Glomerular endothelial cell (primary cell): Measurements from ENCODE around the gene GGT6. TPM values are rescaled to one million over a fixed set of nuclear protein-coding genes. Genes with fewer than 3 reads are reported as not detected.
"Not testable (repeated sequence)": the region's sequence is repeated elsewhere in the genome, so short reads cannot be mapped to it uniquely, and the experiment has no call there.

Source experiments
- DNase-seq: peaks from one replicate; pipeline ENCODE4 v3.0.0-alpha.2; 2011; ENCODE audit warnings: low read depth, low spot score; ENCODE audit errors: extremely low read depth
- total RNA-seq: library from RNA; depleted of rRNA; stranded (reverse); fragments of >200 nt; gene quantifications from 2 replicates; pipeline ENCODE4 v1.2.3, GENCODE V29; 2015

The GGT6 gene
- total RNA-seq: not detected in 2 replicates

- DNase-seq: no peak
Measured at GRCh38 chr17:4560421-4560820, at the start of gene GGT6. Gene GGT6 (minus strand): TSS chr17:4560577. CDS start chr17:4560521, 56 bp downstream.

- no peak for DNase-seq
Measured at GRCh38 chr17:4610162-4610561, 49.8 kb upstream of the GGT6 start.

- DNase-seq: no peak
Measured at GRCh38 chr17:4609761-4610160, 49.4 kb upstream of the GGT6 start.

- no peak for DNase-seq
Measured at GRCh38 chr17:4607773-4608187, 47.4 kb upstream of the GGT6 start.

GRCh38 chr17:4607261-4607741 is 46.9 kb upstream of the GGT6 start:
- DNase-seq: no peak

GRCh38 chr17:4605826-4606225 is 45.4 kb upstream of the GGT6 start:
- no peak for DNase-seq

GRCh38 chr17:4604736-4605135 is 44.4 kb upstream of the GGT6 start:
- not testable (repeated sequence) for DNase-seq

- no peak for DNase-seq
Measured at GRCh38 chr17:4604111-4604644, 43.8 kb upstream of the GGT6 start.

GRCh38 chr17:4602041-4602440 is 41.7 kb upstream of the GGT6 start:
- DNase-seq: no peak

GRCh38 chr17:4601326-4601725 is 40.9 kb upstream of the GGT6 start:
- no peak for DNase-seq

- DNase-seq: no peak
Measured at GRCh38 chr17:4600563-4600962, 40.2 kb upstream of the GGT6 start.

- no peak for DNase-seq
Measured at GRCh38 chr17:4599505-4600281, 39.3 kb upstream of the GGT6 start.

GRCh38 chr17:4598776-4599504 is 38.6 kb upstream of the GGT6 start:
- DNase-seq: no peak

- DNase-seq: no peak
Measured at GRCh38 chr17:4597975-4598374, 37.6 kb upstream of the GGT6 start.

- DNase-seq: no peak
Measured at GRCh38 chr17:4596636-4597380, 36.4 kb upstream of the GGT6 start.

- DNase-seq: not testable (repeated sequence)
Measured at GRCh38 chr17:4595685-4596342, 35.4 kb upstream of the GGT6 start.

GRCh38 chr17:4594931-4595684 is 34.7 kb upstream of the GGT6 start:
- DNase-seq: no peak

GRCh38 chr17:4594406-4594805 is 34.0 kb upstream of the GGT6 start:
- no peak for DNase-seq

GRCh38 chr17:4593021-4593421 is 32.6 kb upstream of the GGT6 start:
- no peak for DNase-seq
